Fibroblast of skin of left biceps (primary cell): ENCODE data around the gene LRFN5.
"Not testable (repeated sequence)": the region's sequence is repeated elsewhere in the genome, so short reads cannot be mapped to it uniquely, and the experiment has no call there.

Source experiments
- DNase-seq, 2 experiments: peaks; one replicate each; pipeline ENCODE4 v3.0.0-alpha.2; 2013; ENCODE audit warnings: low read depth in 2 of 2

The LRFN5 gene

GRCh38 chr14:41636492-41637392 is 30.1 kb downstream of the LRFN5 start:
- DNase-seq: no peak

- DNase-seq: no peak
Measured at GRCh38 chr14:41641690-41642089, 35.0 kb downstream of the LRFN5 start.

DNA sequence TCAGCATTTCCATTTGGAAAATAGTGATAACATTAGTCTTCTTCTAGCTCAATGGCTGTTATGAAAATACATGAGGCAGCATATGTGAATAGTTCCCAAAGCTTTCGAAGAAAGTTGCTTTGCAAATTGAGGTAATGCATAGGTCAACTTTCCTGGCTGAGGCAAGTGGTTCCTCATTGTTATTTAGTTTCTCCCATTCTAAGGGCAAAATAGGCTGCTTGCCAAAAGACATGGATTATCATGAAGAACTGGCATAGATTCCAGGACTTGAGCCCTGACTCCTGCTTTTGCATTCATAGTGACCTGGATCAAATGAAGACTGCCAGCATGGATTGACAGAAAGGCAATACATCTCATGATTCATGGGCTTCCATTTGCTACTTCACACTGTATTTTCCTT is 35.7 kb downstream of the LRFN5 start:
- DNase-seq: no peak

- no peak for DNase-seq
Measured at GRCh38 chr14:41642789-41643188, 36.1 kb downstream of the LRFN5 start.

- DNase-seq: no peak
Measured at GRCh38 chr14:41644606-41645005, 37.9 kb downstream of the LRFN5 start.

GRCh38 chr14:41650802-41651201 is 44.1 kb downstream of the LRFN5 start:
- no peak for DNase-seq

DNA sequence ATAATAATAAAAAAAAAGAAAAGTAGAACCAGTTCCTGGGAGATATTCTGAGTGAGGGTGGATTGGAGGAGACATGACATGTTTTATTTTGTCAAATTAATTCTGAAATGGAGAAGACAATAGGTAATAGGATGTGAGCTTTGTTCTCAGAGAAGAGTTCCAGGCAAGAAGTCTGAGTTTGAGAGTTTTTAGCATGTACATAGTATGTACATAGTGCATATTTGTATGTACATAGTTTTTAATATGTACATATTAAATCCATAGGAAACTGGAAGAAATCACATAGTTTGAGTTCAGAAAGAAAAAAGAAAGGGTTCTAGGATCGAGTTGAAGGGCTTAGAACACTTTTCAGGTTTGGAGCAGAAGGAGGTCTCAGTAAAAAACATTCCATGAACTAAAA is 47.5 kb downstream of the LRFN5 start:
- no peak for DNase-seq

GRCh38 chr14:41662780-41663472 is 56.2 kb downstream of the LRFN5 start:
- DNase-seq: no peak

DNA sequence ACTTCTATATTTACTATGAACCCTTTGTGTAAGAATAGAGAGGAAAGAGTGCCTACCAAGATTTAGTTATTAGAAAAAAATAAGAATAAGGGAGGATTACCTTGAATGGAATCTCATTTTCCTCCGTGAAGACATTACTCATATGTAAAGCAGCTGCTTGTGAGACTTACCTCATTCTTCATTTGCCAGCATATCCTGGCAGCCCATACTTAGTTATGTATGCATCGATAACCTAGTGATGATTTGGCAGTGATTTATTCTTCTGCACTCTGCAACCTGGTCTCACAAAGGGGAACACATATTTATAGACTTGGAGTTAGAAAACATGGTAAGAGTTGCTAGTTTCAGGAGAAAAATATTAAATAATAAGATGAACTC is 56.8 kb downstream of the LRFN5 start:
- peak; percentile 21 to 34 for DNase-seq

GRCh38 chr14:41666301-41666700 is 59.6 kb downstream of the LRFN5 start:
- DNase-seq: no peak

DNA sequence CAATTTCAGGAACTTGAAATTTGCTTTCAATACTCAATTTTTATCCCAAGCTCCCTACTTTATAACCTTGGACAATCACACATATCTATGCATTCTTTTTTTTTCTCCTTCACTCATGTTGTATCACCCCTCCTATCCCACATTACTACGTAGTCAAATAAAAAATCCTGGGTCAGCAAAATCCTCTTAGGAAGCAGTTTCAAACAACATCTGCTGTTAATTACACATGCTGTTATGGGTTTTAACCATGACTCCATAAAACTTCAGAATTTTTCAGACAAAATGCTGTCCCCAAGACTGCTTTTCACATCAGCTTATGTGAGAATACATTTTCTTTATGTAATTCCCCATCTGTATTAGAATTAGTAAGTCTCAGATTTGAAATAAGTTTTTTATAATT is 61.7 kb downstream of the LRFN5 start:
- DNase-seq: peak; percentile 36 to 40

- not testable (repeated sequence) for DNase-seq
Measured at GRCh38 chr14:41673601-41674000, 66.9 kb downstream of the LRFN5 start.

DNA sequence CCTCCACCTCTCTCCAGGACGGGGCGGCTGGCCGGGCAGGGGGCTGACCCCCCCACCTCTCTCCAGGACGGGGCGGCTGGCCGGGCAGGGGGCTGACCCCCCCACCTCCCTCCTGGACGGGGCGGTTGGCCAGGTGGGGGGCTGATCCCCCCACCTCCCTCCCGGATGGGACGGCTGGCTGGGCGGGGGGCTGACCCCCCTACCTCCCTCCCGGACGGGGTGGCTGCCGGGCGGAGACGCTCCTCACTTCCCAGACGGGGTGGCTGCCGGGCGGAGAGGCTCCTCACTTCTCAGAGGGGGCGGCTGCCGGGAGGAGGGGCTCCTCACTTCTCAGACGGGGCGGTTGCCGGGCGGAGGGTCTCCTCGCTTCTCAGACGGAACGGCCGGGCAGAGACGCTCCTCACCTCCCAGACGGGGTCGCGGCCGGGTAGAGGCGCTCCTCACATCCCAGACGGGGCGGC is 67.9 kb downstream of the LRFN5 start:
- DNase-seq: not testable (repeated sequence)

DNA sequence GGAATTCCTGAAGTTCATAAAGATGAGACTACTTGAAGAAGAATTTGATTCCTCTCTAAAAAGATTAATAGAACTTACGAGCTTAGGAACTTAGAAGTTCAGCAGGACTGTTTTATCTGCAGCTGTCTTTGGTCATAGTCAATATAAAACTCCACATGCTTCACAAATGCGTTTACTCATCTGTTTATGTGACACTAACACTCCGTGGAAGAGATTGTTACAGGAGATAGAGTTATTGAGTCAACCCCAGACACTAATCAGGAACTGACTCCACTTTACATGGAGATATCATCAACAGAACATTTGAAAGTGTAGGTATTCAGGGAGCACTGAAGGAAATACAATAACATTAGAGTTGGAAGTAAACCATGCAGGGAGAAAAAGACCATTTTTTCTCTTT is 92.8 kb downstream of the LRFN5 start:
- no peak for DNase-seq

DNA sequence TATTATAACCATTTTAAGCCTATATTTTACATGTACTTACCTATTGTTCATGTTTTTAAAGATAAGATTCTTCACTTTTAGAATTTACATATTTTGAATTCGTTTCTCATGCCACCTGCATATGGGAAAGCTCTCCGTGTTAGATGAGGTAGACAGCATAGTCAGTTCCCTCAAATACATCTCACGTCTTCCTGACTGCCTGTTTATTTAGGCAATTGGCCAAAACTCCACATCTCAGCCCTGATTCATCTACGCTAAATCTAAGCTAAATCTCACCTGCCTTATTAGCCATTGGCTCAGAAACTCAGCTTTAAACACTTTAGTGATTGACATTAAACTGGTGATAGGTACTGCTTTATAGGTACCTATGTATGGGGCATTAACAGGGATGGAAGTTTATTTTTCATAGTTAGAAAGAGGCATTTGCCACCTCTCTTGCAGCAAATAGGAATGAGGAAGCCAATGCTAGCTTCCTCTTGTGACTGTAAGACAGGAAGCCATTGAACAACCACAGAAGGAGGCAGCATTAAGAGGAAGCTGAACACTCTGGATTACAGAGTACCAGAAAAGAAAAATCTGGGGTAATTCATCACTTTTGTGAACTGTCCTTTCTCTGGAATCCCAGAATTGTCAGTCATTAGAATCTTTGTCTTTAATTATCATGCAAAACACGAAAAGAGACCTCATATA is 111.9 kb downstream of the LRFN5 start:
- DNase-seq: no peak

DNA sequence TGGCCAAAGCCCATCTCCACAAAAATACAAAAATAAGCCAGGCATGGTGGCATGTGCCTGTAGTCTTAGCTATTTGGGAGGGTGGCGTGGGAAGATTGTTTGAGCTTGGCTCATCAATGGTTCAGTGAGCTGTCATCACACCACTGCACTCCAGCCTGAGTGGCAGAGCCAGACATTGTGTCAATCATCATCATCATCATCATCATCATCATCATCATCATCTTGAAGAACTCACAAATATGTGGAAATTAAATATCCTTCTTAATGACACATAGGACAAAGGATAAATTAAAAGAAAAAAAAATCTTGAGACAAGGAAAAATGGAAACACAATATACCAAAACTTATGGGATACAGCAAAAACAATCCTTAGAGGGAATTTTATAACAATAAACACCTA is 132.5 kb downstream of the LRFN5 start:
- no peak for DNase-seq

DNA sequence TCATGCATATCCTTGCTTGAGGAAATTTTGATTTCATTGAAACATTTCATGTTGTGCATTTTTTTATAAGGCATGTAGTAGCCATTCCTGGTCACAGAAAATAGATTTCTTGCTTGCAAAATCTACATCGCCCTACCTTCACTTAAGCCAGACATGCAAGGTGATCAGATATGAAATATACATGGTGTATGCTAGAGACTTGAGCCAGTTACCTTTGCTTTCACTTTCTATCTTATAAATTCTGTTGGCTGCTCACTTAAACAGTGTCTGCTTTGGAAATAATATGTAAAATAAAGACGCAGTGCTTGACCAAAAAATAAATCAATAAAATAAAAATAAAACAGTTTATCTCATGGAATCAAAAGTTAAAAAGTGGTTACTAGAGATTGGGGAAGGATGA is 136.5 kb downstream of the LRFN5 start:
- DNase-seq: no peak

DNA sequence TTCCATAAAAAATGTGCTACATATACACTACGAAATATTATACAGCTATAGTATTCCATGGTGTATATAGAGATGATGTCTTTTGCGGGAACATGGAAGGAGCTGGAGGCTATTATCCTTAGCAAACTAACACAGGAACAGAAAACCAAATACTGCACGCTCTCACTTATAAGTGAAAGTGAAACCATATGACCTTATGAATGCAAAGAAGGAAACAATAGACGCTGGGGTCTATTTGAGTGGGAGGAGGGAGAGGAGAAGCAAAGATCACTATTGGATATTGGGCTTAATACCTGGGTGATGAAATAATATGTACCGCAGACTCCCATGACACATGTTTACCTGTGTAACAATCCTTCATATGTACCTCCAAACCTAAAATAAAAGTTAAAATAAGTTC is 142.8 kb downstream of the LRFN5 start:
- DNase-seq: peak; percentile 5 to 24

DNA sequence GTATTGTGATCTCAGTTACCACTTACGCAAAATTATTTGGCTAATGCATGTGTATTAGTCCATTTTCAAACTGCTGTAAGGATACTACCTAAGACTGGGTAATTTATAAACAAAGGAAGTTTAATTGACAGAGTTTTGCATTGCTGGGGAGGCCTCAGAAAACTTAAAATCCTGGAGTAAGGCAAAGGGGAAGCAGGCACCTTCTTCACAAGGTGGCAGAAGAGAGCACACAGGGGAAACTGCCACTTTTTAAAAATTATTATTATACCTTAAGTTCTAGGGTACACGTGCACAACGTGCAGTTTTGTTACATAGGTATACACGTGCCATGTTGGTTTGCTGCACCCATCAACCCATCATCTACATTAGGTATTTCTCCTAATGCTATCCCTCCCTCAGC is 143.9 kb downstream of the LRFN5 start:
- not testable (repeated sequence) for DNase-seq

GRCh38 chr14:41758011-41758665 is 151.5 kb downstream of the LRFN5 start:
- DNase-seq: no peak

DNA sequence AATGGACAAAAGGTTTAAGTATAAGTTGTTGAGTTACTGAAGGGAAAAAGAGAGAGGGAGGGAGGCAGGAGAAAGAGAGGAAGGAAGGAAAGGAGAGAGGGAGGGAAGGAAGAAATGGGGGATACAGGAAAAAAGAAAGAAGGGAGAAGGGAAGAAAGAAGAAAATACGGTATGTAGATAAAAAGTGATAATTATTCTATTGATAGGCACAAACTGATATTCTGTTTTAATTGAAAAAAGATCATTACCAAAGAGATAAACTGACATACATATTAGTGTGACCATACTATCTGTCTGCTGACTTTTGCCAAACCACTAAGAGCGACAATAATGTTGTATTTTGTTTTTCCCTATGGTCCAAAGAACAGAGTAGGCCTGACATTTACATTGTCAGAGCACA is 154.5 kb downstream of the LRFN5 start:
- no peak for DNase-seq

- DNase-seq: no peak
Measured at GRCh38 chr14:41766772-41767171, 160.1 kb downstream of the LRFN5 start.
